ENCODE measurements around the gene CHRM2.

DNA sequence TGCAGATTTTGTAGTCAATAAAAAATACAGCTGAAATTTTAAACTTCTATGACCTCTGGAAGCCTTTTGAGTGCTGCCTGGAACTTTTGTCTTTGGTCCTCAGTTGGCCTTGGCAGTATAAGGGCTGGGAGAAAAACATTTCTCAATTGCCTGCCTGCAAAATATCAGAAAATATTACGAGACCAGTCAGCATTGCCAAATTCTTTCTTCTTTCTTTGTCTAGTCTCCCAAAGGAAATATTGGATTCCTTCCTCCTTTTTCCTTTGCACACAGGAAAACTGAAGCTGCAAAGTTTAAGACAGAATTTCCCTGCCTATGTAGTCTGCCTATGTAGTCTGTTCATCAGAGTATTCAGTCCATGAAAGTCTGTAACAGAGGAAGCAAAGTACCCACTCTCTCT, 95.9 kb downstream of the CHRM2 start:
- TF ChIP-seq, protein P1, sequence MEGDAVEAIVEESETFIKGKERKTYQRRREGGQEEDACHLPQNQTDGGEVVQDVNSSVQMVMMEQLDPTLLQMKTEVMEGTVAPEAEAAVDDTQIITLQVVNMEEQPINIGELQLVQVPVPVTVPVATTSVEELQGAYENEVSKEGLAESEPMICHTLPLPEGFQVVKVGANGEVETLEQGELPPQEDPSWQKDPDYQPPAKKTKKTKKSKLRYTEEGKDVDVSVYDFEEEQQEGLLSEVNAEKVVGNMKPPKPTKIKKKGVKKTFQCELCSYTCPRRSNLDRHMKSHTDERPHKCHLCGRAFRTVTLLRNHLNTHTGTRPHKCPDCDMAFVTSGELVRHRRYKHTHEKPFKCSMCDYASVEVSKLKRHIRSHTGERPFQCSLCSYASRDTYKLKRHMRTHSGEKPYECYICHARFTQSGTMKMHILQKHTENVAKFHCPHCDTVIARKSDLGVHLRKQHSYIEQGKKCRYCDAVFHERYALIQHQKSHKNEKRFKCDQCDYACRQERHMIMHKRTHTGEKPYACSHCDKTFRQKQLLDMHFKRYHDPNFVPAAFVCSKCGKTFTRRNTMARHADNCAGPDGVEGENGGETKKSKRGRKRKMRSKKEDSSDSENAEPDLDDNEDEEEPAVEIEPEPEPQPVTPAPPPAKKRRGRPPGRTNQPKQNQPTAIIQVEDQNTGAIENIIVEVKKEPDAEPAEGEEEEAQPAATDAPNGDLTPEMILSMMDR (IDR thresholded peaks at IDR 0.05; ENCODE audit: insufficient read depth, low read length), result no peak
- TF ChIP-seq GABPA (IDR thresholded peaks at IDR 0.05; ENCODE audit: low read depth), result no peak

All from HL-60 (cell line).